Stimulated activated CD8-positive, alpha-beta memory T cell treated with anti-CD3 and anti-CD28 coated beads, Interleukin-4, amount 100 ng/mL, for 24 hours (primary cell): Measurements from ENCODE around the gene NFASC.

Source experiments
- DNase-seq: peaks from one replicate; pipeline ENCODE4 v3.0.0-alpha.2; 2020; ENCODE audit warnings: low read depth

The NFASC gene

GRCh38 chr1:204859861-204860267, 10.8 kb upstream of the NFASC start:
- DNase-seq = no peak

- no peak for DNase-seq
Measured at GRCh38 chr1:204863024-204863423, 7.6 kb upstream of the NFASC start.

- DNase-seq = no peak
Measured at GRCh38 chr1:204863730-204864129, 6.9 kb upstream of the NFASC start.

GRCh38 chr1:204866051-204866596, 4.5 kb upstream of the NFASC start:
- no peak for DNase-seq

- DNase-seq = no peak
Measured at GRCh38 chr1:204867203-204867602, 3.5 kb upstream of the NFASC start.

DNA sequence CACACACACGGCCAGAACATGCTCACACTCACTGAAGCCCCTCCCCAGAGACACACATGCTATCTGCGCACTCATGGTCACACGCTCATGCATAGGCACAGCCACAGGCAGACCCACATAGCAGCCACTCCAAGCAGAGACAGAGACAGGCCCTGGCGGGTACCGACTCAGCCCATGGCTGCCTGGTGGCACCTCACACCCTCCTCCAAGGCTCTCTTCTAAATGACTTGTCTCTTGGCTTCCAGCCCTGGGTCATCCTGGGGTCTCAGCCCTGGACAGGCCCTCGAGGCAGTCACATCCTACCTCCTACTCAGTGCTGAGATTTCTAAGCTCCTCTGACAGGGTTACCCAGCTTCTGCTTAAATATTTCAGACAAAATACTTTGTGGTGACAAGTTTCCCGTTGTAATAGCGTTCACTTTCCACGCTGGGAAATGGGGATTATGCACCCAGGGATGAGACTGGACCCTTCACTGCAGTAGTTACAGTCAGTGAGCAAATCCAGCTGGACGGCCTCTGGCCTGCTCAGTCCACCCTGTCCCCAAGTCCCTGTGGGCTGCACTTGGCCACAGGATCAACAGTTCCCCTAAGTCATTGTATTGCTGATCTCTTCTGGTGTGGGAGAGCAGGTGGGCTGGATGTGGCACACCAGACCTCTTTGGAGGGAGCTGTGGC, 2.9 kb upstream of the NFASC start:
- DNase-seq = no peak

- DNase-seq = no peak
Measured at GRCh38 chr1:204868340-204868700, 2.3 kb upstream of the NFASC start.

DNA sequence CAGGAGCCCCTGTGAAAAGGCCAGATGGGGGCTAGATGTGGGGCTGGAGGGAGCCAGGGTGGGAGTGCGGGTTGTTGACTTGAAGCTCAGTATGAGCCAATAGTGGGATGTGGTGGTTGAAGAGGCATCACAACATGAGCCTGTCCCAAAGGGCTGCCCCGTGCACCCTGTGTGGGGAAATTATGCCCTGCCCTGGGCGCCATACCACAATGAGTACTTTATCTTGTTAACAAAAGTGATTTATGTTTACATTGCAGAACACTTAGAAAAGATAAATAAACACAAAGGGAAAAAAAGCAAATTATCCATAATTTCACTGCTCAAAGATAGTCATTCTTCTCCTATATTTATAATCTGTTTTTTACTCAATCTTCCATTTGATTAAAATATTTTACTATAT, 1.6 kb upstream of the NFASC start:
- no peak for DNase-seq

DNA sequence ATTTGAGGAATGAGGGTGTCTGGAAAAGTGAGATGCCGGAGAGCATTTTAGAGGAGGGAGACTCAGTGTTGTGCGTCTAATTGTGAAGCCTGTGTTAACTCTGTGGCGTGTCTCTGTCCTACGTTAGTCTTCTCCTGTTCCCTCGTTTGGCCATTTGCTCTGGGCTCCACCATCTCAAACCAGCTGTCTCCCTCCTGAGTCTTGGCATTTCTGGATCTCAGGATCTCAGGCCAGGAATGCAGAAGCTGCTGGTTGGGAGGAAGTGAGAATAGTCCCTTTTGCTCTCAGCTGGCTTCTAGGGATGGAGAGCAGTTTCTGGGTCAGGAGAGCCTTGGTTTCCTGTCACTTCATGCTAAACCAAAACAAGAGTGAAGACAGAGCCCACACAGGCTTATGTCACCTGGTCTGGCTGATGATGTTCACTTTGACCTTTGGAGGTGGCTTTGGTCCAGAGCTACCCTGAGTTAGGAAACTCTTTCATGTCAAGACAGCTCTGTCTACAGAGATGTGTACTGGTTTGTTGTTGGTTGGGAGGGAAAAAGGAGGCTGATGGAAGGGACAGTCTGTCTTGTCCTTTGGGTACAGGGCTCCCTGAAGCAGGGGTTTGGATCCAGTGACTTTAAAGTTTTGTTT, 859 bp downstream of the NFASC start:
- no peak for DNase-seq

- no peak for DNase-seq
Measured at GRCh38 chr1:204872262-204872881, 1.7 kb downstream of the NFASC start.

- no peak for DNase-seq
Measured at GRCh38 chr1:204873176-204873575, 2.5 kb downstream of the NFASC start.

GRCh38 chr1:204873714-204874113, 3.1 kb downstream of the NFASC start:
- DNase-seq = no peak

GRCh38 chr1:204874274-204874673, 3.6 kb downstream of the NFASC start:
- no peak for DNase-seq

DNA sequence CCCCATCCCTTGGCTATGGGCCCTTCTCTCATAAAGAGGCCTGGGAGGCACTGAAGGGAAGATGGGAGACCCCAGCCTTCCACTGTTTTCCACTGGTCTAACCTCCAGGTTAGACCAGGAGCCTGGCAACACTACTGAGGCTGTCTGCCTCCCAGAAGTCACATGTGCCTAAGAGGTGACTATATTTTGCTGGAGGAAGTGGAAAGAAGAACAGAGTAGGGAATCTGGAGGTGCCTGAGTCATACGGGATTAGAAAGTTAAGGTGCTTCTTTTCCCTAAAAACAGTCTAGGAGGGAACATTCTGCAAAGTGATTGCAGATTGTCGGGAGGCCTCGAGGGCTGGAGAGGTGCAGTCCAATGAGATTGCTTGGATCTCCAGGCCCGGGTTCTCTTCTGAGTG, 4.6 kb downstream of the NFASC start:
- DNase-seq = no peak

DNA sequence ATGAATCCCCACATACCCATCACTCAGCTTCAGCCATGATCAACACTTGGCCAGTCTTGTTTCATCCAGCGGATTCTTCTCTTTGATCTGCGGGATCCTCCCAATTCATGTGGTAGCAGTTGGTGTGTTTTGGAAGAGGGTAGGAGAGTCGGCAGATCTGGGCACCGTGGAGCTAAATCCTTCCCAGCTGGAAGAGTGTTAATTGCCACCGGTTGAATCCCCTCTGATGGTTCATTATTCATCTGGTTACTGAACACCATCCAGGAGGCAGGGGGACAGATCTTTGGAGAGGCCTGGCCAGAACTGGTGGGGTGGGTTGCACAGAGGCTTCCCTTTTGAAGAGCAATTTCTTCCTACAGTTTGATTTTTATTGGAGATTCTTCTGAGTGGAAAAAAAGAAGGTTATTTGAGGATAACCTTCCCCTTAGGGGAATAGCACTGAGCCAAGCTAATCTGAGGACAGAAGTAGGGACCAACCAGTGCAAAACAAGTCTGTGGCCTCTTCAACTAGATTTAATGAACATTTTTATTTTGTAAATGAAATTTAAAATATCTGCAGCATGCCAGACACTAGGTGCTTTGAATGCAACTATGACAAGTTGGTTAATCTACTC, 8.1 kb downstream of the NFASC start:
- DNase-seq = no peak

GRCh38 chr1:204879351-204879750, 8.7 kb downstream of the NFASC start:
- DNase-seq = no peak

- DNase-seq = no peak
Measured at GRCh38 chr1:204880906-204881305, 10.2 kb downstream of the NFASC start.

GRCh38 chr1:204882479-204882878, 11.8 kb downstream of the NFASC start:
- no peak for DNase-seq

DNA sequence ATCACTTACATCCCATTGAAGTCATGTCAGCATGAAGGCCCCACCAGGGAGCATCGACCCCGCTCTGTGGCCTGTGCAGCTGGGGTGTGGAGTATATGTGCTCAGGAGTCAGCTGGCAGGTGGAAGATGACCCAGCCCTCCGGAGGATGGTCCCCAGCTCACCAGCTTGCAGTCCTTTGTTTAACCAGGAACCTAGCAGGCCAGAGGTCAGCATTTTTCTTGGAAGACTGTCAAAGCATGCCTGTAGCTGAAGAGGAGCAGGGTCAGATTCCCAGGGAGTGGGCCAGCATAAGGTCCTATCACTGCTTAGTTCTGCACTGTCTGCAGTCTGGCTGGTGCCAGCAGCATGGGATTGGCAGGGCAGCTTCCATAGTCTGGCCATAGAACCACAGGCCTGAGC, 12.7 kb downstream of the NFASC start:
- DNase-seq = no peak

DNA sequence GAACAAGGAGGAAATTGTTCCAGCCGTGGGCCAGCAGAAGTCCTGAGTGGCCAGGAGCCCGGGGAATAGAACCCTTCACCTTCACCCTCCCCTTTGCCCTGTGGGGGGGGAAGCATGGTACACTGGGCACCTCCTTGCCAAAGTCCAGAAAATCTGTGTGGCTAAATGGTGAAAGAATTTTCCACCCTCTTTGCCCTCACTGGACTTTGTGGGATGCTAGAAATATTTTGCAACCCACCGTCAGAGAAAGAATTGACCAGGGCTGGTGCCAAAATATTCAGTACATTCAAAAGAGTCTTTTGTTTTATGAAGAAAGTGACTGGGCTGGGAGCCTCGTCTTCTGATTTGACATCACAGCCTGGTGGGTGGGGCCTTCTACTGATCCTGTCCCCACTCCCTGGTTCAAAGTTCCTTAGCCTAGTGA, 14.6 kb downstream of the NFASC start:
- no peak for DNase-seq

DNA sequence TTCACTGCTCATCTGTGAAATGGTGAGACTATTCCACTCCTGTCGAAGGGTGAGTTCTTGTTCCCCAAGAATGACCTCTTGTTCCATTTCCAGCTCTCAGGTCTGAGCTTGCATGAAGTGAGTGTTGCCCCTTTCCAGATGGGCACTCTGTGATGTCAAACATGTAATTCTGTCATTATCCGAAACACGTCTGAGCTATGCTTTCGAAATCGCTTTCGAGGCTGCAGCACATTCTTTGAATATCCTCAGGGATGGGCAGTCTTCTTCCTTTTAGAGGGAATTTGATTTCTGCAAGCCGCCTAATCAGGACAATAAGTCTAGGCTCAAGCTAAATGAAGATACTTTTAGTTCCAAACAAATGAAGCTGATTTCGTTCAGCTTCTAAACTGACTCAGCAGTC, 15.1 kb downstream of the NFASC start:
- DNase-seq = no peak

DNA sequence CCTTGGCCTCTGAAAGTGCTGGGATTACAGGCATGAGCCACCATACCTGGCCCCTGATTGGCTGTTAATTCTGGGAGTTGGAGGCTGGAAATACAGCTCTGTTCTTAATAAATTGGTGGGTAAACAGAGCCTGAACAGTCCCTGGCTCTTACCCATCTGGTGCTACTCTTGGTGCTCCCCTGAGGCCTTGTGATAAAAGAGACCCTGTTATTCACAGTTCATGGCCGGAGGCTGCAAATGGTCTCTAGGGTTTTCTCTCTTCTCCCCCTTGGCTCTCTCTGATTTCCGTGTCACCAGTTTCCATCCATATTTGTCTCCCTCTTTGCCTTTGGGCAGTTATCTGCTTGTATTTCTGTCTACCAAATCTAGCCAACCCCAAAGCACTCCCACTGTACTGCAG, 17.2 kb downstream of the NFASC start:
- no peak for DNase-seq

DNA sequence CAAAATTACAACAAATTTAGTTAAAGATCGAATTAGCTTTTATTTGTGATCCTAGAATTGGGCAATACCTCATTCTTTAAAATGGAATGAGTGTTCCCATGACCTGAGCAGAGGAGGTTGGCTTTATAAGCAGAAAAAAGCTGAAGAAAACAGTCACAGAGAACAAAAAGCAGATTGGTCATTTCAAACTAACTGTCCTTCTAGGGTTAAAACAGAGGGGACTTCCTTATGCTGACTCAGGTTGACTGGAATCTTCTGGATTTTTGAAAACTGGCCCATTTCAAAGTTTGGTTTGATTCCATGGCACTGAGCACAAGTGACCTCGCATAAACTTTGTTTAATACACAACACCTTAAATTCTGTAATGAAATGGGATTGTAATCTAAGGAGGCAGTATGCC, 17.6 kb downstream of the NFASC start:
- DNase-seq = no peak
